Stimulated activated CD4-positive, alpha-beta T cell treated with anti-CD3 and anti-CD28 coated beads, Interleukin-12 subunit alpha, Interleukin-12 subunit beta, amount 100 ng/mL, for 4 hours (primary cell): ENCODE data around the gene PLA2G4B.
A peak's percentile ranks its signal among the peaks of the same experiment; 100 is the strongest.
"Not testable (repeated sequence)": the region's sequence is repeated elsewhere in the genome, so short reads cannot be mapped to it uniquely, and the experiment has no call there.

Experiments
- DNase-seq: peaks from one replicate; pipeline ENCODE4 v3.0.0-alpha.2; 2020

Gene PLA2G4B

DNA sequence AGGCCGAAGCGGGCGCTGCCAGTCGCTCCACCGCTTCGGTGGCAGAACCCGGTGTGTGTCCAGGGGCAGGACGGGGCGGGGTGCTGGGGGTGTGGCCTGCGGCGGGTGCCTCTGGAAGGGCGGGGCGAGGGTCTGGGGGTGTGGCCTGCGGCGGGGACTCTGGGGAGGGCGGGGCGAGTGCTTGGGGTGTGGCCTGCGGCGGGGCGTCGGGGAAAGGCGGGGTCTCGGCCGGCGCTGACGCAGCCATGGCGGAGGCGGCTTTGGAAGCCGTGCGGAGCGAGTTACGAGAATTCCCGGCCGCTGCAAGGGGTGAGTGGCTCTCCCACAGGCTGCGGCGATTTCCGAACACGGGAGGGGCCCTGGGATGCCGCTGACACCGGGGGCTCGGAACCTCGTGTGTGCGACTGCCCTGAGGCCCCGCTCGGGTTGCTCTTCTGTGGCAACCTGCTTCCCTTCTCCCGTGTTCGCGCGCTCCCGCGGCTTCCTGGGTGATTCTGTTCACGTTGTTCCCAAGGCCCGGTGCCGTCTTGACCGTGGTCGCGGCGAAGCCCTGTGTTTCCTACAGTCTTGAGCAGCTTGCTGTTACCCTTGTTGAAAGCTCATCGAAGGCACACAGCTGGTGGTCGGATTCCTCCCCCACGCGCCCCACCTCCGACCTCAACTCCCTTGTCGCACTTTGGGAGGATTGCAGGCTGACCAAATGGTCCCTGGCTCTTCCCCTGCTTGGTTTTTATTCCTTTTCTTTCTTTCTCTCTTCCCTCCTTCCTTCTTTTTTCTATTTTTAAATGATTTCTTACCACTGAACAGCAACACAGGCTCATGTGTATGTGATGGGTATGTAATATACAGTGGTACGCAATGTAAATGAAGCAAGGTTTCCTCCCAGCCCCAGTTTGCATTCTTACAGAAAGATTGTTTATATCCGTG, 10.5 kb upstream of the PLA2G4B start, which contains the start of gene JMJD7:
Gene JMJD7 (plus strand): TSS at position 213 of the 927 bp plus-strand sequence. CDS start 33 bp downstream, at position 246.
- DNase-seq = peak; percentile 98

DNA sequence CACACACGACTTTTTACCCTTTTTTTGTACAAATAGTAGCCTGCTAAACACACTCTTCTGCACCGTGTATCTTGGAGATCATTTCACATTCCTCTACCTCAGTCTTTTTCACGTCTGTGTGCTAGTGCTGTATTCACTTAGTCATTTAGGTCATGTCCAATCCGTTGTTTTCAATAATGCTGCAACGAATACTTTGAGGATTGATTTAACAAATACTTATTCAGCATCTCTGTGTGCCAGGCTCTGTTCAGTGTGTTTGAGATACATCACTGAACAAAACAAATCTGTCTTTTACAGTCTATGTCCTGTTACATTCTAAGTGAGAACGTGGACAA, 9.9 kb upstream of the PLA2G4B start:
- no peak for DNase-seq

DNA sequence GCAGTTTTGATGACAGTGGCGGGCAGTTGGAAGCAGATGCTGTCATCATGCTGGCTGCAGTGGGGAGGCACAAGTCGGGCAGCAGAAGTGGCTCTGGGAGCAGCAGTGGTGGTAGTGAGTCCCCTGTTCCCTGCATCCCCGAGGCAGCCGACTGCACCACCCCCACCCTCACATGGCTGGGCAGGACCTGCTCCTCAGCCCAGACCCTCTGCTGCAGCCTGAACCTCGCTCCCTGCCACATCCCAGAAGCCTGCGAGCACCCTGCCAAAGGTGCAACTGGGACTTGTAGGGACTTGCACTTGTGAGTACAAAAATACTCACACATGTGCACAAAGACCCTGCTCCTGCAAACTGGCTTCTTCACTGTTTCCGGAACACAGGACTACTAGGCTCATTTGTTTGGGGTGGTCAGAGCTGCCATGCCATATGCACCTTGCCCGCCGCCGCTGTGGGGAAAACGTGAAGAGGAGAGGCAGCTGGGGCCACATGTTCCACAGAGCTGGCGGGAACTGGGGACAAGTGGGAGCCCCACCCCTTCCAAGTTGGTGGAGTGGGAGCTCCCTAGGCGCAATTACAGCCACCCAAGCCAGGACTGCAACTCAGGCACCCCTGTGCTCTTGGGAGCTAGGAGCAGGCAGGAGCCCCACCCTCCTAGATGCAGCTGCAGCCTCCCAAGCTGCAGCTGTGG, 8.5 kb upstream of the PLA2G4B start:
- DNase-seq = no peak

DNA sequence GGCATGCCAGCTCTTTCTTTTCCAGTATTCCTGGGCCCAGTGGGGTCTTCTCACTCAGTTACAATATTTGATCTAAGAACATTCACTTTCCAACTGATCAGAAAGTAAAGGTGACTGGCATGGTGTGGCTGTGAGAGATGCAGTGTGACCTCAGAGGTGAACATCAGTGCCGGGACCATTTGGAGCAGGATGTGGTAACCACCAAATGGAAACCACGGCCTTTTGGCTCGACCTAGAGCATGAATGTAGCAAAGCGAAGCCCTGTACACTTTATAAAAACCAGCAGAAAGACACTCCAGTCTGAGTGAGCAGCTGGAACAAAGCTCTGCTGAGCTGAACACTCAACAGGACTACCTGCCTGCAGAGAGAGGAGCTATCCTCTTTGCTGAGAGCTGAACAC, 7.4 kb upstream of the PLA2G4B start:
- not testable (repeated sequence) for DNase-seq

DNA sequence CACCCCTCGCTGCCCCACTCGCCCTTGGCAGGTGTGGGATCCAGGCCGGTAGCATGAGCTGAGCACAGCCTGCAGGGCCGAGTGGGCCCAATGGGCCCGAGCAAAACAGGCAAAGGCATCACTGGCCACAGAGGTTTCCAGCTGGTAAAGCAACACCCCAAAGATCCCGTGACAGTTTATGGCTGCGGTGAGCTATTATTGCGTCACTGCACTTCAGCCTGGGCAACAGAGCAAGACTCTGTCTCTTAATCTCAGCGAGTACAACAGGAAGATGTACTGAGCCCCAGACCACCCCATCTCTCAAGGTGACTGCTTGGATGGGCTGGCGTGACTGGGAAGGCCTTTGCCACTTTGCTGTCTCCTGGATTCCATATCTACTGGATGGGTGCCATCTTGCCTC, 6.4 kb upstream of the PLA2G4B start:
- DNase-seq = no peak

DNA sequence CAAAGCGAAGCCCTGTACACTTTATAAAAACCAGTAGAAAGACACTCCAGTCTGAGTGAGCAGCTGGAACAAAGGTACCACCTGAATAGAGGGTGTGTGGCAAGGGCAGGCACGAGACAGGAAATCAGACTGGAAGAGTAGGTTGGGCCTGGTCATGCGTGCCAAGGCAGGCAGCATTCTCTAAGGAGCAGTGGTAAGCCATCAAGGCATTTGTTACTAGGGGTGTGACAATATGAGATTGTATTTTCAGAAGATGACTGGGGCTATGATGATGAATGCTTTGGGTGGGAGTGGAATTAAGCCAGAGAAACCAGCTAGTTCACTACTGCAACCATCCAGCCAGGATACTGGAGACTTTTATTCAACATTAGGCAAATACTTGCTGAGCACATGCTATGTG, 5.8 kb upstream of the PLA2G4B start:
- no peak for DNase-seq

DNA sequence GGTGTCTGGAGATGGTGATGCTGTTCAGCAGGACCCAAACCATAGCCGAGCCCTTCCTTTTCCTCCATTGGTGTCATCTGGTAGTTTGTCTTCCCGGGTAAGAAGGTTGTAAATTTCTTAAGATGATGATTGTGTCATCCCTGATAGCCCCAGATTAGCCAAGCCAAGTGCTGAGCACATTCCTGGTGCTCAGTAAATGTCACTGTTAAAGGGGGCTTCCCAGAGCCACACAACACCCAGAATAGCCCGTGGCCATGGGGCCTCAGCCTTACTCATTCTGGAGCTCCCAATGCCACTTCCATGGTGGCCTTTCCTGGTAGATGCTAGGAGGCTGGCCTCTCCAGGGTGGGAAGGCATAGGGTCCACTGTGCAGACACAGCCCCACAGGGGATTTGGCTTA, 4.6 kb upstream of the PLA2G4B start:
- no peak for DNase-seq

DNA sequence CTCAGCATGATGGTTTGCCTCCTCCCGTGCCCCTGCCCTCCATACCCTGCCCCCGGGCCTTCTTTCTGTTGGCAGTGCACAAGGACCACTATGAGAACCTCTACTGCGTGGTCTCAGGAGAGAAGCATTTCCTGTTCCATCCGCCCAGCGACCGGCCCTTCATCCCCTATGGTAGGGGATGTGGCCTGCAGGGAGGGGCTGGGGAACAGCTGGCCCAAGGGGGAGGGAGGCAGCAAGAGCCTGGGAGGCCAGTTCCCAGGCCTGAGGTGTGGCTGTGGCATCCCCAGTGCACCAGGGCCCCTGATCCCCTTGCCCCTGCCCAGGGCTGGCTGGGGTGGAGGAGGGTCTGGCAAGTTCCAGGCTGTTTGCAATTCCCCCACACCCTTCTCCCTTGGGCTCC, 2.6 kb upstream of the PLA2G4B start:
- no peak for DNase-seq

DNA sequence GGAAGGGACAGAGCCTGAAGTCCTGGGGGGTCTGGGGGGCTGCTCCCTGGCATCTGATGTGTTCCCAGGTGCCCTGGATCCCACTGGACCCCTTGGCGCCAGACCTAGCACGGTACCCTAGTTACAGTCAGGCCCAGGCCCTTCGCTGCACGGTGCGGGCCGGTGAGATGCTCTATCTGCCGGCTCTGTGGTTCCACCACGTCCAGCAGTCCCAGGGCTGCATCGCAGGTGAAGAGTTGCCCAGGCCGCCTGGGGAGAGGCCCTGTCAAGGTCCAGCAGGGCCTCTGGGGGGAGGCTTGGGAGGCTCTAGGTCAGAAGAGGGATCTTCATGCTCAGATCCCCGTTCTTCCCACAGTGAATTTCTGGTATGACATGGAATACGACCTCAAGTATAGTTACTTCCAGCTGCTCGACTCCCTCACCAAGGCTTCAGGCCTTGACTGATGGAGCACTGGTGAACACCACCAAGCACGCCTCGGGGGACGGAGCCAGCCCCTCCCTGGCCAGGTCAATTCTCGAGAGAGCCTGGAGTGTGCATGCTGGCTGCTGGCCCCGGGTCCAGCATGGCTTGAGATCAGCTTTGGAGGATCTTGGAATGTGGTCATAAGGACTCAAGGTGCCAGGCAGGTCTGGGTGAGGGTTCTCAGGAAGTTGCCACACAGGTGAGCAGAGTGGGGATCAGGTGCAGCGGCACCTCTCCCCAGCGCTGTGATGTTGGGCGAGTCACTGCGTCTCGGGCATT, 1.8 kb upstream of the PLA2G4B start:
- DNase-seq = no peak

DNA sequence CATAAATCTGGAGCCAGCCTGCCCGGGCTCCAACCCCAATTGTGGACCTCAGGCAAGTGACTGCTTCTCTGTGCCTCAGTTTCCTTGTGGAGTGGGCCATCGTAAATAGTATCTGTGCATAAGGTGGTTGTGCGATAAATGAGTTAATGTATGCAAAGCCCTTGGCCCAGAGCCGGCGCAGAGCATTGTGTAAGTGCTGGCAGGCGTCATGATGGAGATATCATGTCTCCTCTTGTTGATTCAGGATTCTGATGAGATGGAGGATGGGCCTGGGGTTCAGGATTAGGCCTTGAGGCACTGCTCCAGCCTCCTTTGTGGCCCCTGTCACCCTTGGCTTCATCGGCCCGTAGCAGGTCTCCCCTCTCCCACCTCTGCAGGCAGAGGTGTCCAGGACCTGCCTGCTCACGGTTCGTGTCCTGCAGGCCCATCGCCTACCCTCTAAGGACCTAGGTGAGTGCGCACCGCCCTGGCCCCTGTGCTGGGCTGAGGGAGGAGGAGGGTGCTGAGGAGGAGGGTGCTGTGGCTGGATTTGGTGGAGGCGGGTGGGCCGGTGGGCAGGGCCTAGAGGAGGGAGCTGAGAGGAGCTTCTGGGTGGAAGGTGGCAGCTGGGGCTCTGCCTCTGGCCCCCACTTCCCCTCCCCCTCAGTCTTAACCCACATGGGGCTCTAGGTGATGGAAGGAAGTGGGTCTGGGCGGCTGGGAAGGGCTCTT, 1.3 kb downstream of the PLA2G4B start:
- DNase-seq = no peak

DNA sequence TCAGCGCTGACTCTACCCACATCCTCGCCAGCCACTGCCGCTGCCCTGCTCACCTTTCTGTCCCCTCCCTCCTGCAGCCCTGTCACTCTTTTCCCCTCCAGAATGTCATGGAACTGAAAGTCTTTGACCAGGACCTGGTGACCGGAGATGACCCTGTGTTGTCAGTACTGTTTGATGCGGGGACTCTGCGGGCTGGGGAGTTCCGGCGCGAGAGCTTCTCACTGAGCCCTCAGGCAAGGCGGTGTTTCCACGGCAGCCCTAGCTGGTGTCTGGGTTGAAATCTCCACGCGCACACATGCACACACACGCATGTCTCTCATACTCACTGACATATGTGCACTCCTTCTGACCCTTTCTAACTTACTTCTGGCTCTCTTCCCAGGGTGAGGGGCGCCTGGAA, 2.0 kb downstream of the PLA2G4B start:
- DNase-seq = no peak

DNA sequence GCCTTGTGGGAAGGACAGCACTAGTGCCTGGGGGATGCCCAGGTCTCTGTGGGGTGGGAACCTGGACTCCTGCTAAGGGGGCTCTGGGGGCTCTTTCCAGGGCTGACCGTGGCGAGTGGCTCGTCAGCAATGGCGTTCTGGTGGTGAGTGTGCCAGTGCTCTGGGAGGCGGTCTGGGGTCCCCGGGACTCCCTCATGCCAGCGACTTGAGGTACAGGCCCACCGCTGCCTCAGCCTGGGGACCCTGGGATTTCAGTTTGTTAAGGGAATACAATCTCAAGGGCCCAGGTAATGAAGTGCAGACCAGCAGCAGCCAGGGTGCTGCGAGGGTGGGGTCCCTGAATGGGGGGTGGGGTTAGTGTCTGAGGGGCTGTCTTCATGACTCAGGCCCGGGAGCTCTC, 2.5 kb downstream of the PLA2G4B start:
- DNase-seq = no peak

DNA sequence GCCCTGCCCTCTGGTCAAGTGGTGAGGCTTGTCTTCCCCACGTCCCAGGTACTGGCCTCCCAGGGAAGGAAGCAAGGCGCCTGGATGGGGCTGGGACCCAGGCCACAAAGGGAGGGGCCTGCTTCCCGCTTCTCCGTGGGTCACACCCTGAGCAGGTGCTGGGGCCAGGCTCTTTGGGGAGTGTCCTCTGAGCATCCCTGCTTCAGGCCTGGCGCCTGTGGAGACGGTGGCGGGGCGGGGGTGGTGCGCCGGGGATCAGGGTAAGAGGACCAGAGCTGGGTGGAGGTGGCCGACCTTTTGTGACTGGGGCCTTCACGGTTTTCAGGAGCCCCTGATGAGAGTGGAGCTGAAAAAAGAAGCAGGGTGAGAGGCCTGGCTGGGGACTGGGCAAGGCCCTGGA, 3.6 kb downstream of the PLA2G4B start:
- no peak for DNase-seq

DNA sequence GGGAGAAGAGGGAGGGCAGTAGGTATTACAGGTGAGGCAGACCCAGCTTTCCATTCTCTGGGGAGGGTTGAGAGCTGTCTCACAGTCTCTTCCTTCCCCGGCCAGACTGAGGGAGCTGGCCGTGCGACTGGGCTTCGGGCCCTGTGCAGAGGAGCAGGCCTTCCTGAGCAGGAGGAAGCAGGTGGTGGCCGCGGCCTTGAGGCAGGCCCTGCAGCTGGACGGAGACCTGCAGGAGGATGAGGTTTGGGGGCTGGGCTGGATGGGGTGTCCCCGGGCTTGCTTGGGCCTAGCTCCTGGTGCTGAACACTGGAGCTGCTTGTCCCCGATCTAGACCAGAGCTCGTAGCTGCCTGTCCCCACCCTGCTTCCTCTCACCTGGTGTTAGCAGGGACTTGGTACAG, 4.9 kb downstream of the PLA2G4B start:
- DNase-seq = no peak

DNA sequence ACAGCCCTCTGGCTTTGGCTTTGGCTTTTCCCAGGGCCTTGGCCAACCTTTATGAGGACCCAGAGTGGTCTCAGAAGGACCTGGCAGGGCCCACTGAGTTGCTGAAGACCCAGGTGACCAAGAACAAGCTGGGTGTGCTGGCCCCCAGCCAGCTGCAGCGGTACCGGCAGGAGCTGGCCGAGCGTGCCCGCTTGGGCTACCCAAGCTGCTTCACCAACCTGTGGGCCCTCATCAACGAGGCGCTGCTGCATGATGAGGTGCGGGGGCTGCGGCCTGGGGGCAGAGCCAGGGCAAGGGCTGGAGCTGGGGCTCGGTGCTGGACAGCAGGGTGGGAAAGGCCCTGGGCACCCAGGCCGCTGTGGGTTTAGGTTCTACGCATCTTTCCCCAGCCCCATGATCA, 6.2 kb downstream of the PLA2G4B start:
- DNase-seq = no peak

DNA sequence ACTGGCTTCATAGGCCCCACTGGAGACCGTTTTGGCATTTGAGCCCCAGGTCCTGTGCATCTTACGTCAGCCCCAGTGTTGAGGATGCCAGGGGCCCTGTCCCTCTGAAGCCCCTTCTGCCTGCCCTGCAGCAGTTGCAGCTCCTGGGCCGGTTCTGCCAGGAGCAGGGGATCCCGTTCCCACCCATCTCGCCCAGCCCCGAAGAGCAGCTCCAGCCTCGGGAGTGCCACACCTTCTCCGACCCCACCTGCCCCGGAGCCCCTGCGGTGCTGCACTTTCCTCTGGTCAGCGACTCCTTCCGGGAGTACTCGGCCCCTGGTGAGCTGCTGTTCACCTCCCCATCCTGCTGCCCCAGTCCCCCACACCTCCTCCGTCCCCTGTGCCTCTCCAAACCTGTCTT, 8.6 kb downstream of the PLA2G4B start:
- DNase-seq = no peak

DNA sequence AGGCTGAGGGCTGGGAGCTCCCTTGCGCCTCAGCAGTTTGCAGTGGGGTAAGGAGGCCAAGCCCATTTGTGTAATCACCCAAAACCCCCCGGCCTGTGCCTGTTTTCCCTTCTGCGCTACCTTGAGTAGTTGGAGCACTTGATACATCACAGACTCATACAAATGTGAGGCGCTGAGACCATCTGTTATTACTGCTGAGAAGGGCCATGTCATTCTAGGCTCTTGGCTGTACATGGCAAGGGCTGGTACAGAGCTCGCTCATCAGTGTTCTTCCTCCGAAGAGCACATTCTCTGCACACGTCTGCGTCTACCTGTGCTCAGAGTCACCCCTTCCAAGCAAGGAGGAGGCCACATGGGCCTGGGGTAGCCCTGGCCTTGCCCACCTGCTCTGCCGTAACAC, 9.3 kb downstream of the PLA2G4B start:
- no peak for DNase-seq

DNA sequence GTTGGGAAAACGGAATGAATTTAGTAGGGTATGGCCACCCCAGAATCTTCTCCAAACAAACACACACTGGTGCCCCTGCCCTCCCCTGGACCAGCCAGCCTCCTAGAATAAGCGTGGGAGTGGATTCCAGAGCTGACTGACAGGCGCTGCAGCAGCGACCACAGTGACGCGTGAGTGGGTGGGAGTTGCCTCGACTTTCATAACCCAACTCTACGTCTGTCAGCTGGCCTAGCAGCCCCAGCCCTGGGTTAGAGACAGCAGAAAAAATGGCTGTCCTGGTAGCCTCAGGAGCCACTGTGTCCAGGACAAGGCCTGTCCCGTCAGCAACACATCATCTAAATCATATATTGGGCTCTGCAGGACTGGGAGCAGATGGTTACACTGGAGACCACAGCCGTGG, 10.0 kb downstream of the PLA2G4B start:
- DNase-seq = peak; percentile 25

DNA sequence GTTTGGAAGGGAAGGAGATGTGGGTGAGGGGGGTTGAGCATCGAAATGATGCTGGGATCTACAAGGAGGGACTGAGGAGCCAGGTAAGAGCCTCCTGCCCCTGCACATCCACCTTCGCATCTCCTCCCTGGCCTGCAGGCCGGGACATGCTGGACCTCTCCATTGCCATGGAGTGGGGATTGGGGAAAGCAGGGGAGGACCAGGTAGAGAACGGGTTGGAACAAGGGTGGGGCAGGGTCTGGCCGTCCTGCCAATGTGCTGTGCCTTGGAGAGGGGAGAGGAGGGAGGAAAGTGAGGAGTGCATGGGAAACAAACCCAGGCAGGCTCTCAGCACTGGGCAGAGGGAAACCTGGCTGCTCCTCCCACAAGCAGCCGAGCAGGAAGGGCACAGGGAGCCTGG, 10.6 kb downstream of the PLA2G4B start:
- DNase-seq = no peak

DNA sequence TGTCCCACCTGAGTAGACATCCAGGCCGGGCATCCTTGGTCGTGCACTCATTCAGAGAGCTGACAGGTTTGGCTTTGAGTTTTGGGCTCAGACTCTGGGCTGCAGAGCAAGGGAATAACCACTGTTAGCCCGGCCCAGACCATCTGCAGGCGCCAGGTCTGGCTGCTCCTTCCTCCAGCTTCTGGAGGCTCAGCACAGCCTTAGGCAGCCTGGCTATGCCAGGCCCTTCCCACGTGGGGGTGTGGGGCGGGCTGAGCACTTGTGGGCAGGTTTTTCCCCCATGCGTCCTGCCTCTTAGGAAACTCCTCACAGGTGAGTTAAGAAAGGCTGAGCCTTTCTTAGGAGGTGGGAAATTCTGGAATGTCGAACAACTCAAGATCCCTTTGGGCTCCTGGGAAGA, 11.2 kb downstream of the PLA2G4B start:
- no peak for DNase-seq

DNA sequence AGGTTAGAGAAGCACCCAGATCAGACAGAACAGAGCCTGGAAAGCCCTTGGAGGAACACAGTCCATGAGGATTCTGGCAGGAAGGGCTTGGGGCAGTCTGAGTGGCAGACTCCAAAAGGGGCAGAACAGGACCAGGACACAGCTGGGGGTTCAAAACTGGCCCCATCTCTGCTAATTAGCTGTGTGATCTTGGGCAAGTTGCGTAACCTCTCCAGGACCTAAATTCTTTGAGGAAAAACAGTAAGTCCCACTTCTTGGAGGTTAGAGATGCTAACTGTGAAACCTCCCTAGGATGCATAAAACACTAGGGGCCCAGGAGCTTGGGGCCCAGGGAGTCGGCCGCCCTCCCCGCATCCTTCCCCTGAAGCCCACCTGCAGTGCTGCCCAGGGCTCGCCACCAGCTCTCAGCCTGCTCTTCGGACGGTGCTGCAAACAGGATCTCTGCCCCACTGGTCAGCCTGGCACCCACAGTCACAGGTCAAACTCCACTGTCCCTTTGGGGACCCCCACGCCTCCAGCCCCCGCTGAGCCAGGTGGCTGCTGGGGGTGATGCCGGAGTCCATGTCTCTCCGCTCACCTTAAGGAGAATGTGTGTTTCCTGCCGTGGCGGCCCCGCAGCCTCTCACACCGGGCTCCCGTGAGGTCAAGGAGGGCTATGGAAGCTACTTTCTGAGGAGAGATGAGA, 12.0 kb downstream of the PLA2G4B start:
- no peak for DNase-seq

DNA sequence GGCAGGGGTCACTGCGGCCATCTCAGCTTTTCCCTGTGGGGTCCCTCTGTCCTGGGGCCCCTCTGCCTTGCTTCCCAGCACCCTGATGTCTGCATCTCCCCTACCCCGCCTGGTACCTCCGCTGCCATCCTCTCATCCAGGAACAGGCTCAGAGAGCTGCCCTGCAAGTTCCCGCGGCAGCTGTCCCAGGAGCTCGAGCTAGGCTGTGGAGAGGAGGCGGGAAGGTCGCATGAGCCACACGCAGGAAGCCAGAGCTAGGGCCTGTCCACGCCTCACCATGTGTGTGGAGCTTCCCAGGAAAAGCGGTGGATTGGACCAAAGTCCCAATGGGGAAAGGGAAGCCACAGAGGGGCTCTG, 12.5 kb downstream of the PLA2G4B start:
- no peak for DNase-seq
